ENCODE data around the gene PNCK.

The PNCK gene

DNA sequence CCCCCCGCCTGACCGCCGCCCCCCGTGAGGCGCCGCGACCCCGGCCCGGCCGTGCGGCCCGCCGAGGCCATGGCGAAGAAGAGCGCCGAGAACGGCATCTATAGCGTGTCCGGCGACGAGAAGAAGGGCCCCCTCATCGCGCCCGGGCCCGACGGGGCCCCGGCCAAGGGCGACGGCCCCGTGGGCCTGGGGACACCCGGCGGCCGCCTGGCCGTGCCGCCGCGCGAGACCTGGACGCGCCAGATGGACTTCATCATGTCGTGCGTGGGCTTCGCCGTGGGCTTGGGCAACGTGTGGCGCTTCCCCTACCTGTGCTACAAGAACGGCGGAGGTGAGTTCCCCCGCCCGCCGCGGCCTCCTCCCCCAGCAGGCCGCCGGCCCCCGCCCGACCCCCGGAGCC lies 14.9 kb upstream of the PNCK start:
- TF ChIP-seq, protein P1, sequence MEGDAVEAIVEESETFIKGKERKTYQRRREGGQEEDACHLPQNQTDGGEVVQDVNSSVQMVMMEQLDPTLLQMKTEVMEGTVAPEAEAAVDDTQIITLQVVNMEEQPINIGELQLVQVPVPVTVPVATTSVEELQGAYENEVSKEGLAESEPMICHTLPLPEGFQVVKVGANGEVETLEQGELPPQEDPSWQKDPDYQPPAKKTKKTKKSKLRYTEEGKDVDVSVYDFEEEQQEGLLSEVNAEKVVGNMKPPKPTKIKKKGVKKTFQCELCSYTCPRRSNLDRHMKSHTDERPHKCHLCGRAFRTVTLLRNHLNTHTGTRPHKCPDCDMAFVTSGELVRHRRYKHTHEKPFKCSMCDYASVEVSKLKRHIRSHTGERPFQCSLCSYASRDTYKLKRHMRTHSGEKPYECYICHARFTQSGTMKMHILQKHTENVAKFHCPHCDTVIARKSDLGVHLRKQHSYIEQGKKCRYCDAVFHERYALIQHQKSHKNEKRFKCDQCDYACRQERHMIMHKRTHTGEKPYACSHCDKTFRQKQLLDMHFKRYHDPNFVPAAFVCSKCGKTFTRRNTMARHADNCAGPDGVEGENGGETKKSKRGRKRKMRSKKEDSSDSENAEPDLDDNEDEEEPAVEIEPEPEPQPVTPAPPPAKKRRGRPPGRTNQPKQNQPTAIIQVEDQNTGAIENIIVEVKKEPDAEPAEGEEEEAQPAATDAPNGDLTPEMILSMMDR (IDR thresholded peaks at IDR 0.05; ENCODE audit: insufficient read depth, low read length, missing control alignments), result no peak
- H3K4me3 ChIP-seq (ENCODE audit: low read depth, low read length), result peak overlapping the region; percentile 58
- ChIA-PET CTCF (no interaction called here), POLR2A (no interaction called here)
- DNase-seq (ENCODE audit: low read depth, low spot score), result no peak

- ChIA-PET POLR2A (no interaction called here), CTCF (interaction anchor here (1.0 to 1.4 kb wide), 2 partner anchors 9 to 20 kb away, joined by 3 to 7 read pairs; no protein-coding TSS in a partner anchor)
- TF ChIP-seq, protein P1 (IDR thresholded peaks at IDR 0.05; ENCODE audit: insufficient read depth, low read length, missing control alignments), result no peak
- DNase-seq (ENCODE audit: low read depth, low spot score), result no peak
- peak overlapping the region; percentile 12 for H3K4me3 ChIP-seq (ENCODE audit: low read depth, low read length)
Observed at GRCh38 chrX:153688071-153688470, 14.5 kb upstream of the PNCK start.

DNA sequence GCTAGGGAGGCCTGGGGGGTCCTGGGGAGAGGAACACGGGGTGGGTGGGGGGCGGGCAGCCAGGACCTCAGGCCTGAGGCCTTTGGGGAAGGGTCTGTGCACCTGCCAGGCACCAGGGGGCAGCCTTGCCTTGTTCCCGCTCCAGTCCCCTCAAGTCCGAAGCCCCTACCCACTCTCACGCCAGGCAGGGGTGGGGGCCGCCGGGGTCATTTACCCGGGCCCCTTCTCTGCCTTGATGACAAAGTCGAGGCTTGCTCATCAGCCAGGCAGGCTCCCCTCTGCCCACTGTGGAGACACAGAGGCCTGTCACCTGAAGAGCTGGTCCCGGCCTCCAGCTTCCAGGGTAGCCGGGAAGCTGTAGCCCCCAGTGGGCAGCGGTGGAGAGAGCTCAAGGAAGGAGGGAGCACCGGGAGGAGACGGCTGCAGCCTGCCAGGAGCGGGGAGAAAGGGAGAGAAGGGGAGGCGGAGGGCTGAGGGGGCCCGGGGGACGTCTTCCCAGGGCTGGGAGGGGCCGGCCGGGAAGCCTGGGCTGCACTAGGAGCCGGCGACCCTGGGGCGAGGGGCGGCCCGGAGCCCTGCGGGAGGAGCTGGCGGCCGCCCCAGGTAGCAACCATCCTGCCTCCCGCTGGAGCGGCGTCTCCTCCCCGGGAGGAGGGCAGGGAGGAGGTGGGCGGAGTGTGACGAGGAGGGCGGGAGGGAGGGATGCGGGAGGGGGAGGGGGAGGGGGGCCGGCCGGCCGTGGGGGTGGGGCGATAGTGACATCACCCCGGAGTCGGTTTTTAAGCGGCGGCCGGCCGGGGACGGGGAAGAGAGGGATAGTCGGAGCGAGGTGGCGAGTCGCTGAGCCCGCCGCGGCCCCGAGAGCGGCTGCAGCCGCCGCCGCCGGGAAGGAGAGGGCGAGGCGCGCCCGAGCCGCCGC lies 13.8 kb upstream of the PNCK start, which contains the start of gene SLC6A8:
Gene SLC6A8 (plus strand): TSS at position 806 of the 919 bp plus-strand sequence. CDS start 649 bp downstream, outside the sequence.
- TF ChIP-seq, protein P1 (IDR thresholded peaks at IDR 0.05; ENCODE audit: insufficient read depth, low read length, missing control alignments), result no peak
- POLR2A ChIA-PET, result no interaction called here
- CTCF ChIA-PET, result interaction anchor here (1.0 to 1.4 kb wide), 3 partner anchors 8 to 149 kb away, joined by 3 to 7 read pairs (median 3); no protein-coding TSS in a partner anchor
- peak within 1 kb of the TSS; percentile 58 for H3K4me3 ChIP-seq (ENCODE audit: low read depth, low read length)
- no peak for DNase-seq (ENCODE audit: low read depth, low spot score)

- ChIA-PET CTCF (interaction anchor here (1.4 kb wide), 2 partner anchors 19 to 148 kb away, joined by 3 to 7 read pairs; no protein-coding TSS in a partner anchor), POLR2A (no interaction called here)
- no peak for DNase-seq (ENCODE audit: low read depth, low spot score)
- H3K4me3 ChIP-seq (ENCODE audit: low read depth, low read length), result no peak overlapping the region
- TF ChIP-seq, protein P1 (IDR thresholded peaks at IDR 0.05; ENCODE audit: insufficient read depth, low read length, missing control alignments), result no peak
Observed at GRCh38 chrX:153686711-153687110, 13.1 kb upstream of the PNCK start.

- H3K4me3 ChIP-seq (ENCODE audit: low read depth, low read length), result no peak overlapping the region
- TF ChIP-seq, protein P1 (IDR thresholded peaks at IDR 0.05; ENCODE audit: insufficient read depth, low read length, missing control alignments), result no peak
- POLR2A ChIA-PET, result no interaction called here
- CTCF ChIA-PET, result interaction anchor here (1.4 kb wide), 1 partner anchor 147 kb away, joined by 3 read pairs; no protein-coding TSS in a partner anchor
- no peak for DNase-seq (ENCODE audit: low read depth, low spot score)
Observed at GRCh38 chrX:153685751-153686696, 12.4 kb upstream of the PNCK start.

Measured in AG04449 (cell line).